ENCODE data around the gene FCHSD1.

FCHSD1 gene

GRCh38 chr5:141615991-141616720, 35.1 kb downstream of the FCHSD1 start:
- TF ChIP-seq RAD21 (IDR thresholded peaks at IDR 0.05; ENCODE audit: low read depth) (no peak), TAF1 (IDR thresholded peaks at IDR 0.05; ENCODE audit: low read depth) (no peak), EP300 (IDR thresholded peaks at IDR 0.05; ENCODE audit: borderline replicate concordance) (no peak), CEBPB (IDR thresholded peaks at IDR 0.05) (no peak), TEAD4 (IDR thresholded peaks at IDR 0.05) (no peak)

GRCh38 chr5:141613344-141613743, 37.9 kb downstream of the FCHSD1 start:
- TF ChIP-seq YY1 (IDR thresholded peaks at IDR 0.05; ENCODE audit: low read depth) (no peak), CEBPB (IDR thresholded peaks at IDR 0.05) (no peak), TAF1 (IDR thresholded peaks at IDR 0.05; ENCODE audit: low read depth) (no peak), FOXM1 (IDR thresholded peaks at IDR 0.05; ENCODE audit: borderline replicate concordance, low read depth) (no peak)

- TF ChIP-seq CREB1 (IDR thresholded peaks at IDR 0.05; ENCODE audit: low read depth) = no peak
- no peak for TF ChIP-seq NFIC (IDR thresholded peaks at IDR 0.05)
- no peak for TF ChIP-seq ZBTB7A (IDR thresholded peaks at IDR 0.05; ENCODE audit: low read depth)
- no peak for TF ChIP-seq CEBPB (IDR thresholded peaks at IDR 0.05)
- TF ChIP-seq USF1 (IDR thresholded peaks at IDR 0.05) = no peak
- no peak for TF ChIP-seq TEAD4 (IDR thresholded peaks at IDR 0.05)
- no peak for TF ChIP-seq TCF12 (IDR thresholded peaks at IDR 0.05; ENCODE audit: low read depth)
- TF ChIP-seq MAX (IDR thresholded peaks at IDR 0.05) = no peak
- no peak for TF ChIP-seq YY1 (IDR thresholded peaks at IDR 0.05; ENCODE audit: low read depth)
- no peak for TF ChIP-seq EP300 (IDR thresholded peaks at IDR 0.05; ENCODE audit: borderline replicate concordance)
- no peak for TF ChIP-seq EGR1 (IDR thresholded peaks at IDR 0.05)
- no peak for TF ChIP-seq RAD21 (IDR thresholded peaks at IDR 0.05; ENCODE audit: low read depth)
- no peak for TF ChIP-seq REST (IDR thresholded peaks at IDR 0.05; ENCODE audit: low read depth)
- no peak for TF ChIP-seq TAF1 (IDR thresholded peaks at IDR 0.05; ENCODE audit: low read depth)
- no peak for TF ChIP-seq FOXM1 (IDR thresholded peaks at IDR 0.05; ENCODE audit: borderline replicate concordance, low read depth)
Observed at GRCh38 chr5:141611289-141611688, 39.9 kb downstream of the FCHSD1 start.

GRCh38 chr5:141609044-141609443, 42.2 kb downstream of the FCHSD1 start:
- no peak for TF ChIP-seq USF1 (IDR thresholded peaks at IDR 0.05)
- TF ChIP-seq TAF1 (IDR thresholded peaks at IDR 0.05; ENCODE audit: low read depth) = no peak
- TF ChIP-seq ZBTB7A (IDR thresholded peaks at IDR 0.05; ENCODE audit: low read depth) = no peak
- TF ChIP-seq FOXM1 (IDR thresholded peaks at IDR 0.05; ENCODE audit: borderline replicate concordance, low read depth) = no peak
- no peak for TF ChIP-seq YY1 (IDR thresholded peaks at IDR 0.05; ENCODE audit: low read depth)
- TF ChIP-seq EGR1 (IDR thresholded peaks at IDR 0.05) = no peak
- no peak for TF ChIP-seq TCF12 (IDR thresholded peaks at IDR 0.05; ENCODE audit: low read depth)
- no peak for TF ChIP-seq EP300 (IDR thresholded peaks at IDR 0.05; ENCODE audit: borderline replicate concordance)

- TF ChIP-seq YY1 (IDR thresholded peaks at IDR 0.05; ENCODE audit: low read depth) = no peak
Observed at GRCh38 chr5:141608557-141608956, 42.7 kb downstream of the FCHSD1 start.

GRCh38 chr5:141608046-141608445, 43.2 kb downstream of the FCHSD1 start:
- TF ChIP-seq USF1 (IDR thresholded peaks at IDR 0.05) = no peak
- TF ChIP-seq MAX (IDR thresholded peaks at IDR 0.05) = no peak
- no peak for TF ChIP-seq ZBTB7A (IDR thresholded peaks at IDR 0.05; ENCODE audit: low read depth)
- TF ChIP-seq RAD21 (IDR thresholded peaks at IDR 0.05; ENCODE audit: low read depth) = no peak
- TF ChIP-seq CEBPB (IDR thresholded peaks at IDR 0.05) = no peak
- TF ChIP-seq EGR1 (IDR thresholded peaks at IDR 0.05) = no peak
- TF ChIP-seq TEAD4 (IDR thresholded peaks at IDR 0.05) = no peak
- no peak for TF ChIP-seq NFIC (IDR thresholded peaks at IDR 0.05)
- no peak for TF ChIP-seq CREB1 (IDR thresholded peaks at IDR 0.05; ENCODE audit: low read depth)
- no peak for TF ChIP-seq TAF1 (IDR thresholded peaks at IDR 0.05; ENCODE audit: low read depth)
- no peak for TF ChIP-seq FOXM1 (IDR thresholded peaks at IDR 0.05; ENCODE audit: borderline replicate concordance, low read depth)
- no peak for TF ChIP-seq EP300 (IDR thresholded peaks at IDR 0.05; ENCODE audit: borderline replicate concordance)
- no peak for TF ChIP-seq REST (IDR thresholded peaks at IDR 0.05; ENCODE audit: low read depth)
- TF ChIP-seq YY1 (IDR thresholded peaks at IDR 0.05; ENCODE audit: low read depth) = no peak
- TF ChIP-seq TCF12 (IDR thresholded peaks at IDR 0.05; ENCODE audit: low read depth) = no peak

All from Ishikawa (cell line).